Activated CD8-positive, alpha-beta memory T cell treated with anti-CD3 and anti-CD28 coated beads for 48 hours (primary cell): ENCODE results near the gene TMEM220.

Source experiments
- DNase-seq, 3 experiments: peaks; one replicate each; pipeline ENCODE4 v3.0.0-alpha.2; 2020; ENCODE audit warnings: low read depth in 2 of 3, low spot score in 2 of 3

Gene TMEM220

DNA sequence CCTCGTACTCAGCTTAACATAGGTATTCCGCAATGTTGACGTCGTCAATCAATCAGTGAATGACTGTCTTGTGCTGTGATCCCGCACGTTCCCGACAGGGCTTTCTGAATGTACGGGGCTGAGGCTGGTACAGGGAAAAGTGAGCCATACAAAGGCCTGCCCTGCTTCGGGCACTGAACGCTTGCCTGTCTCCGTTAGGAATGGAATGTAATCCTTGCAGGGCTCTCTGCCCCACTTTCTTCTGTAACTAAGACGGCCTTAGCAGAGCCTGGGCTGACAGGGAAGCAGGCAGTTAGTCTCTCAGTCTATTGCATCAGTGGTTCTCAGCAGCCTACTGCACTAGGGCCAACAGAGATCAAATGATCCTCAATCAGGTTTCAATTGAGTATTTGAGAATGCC lies 56.5 kb downstream of the TMEM220 start:
- DNase-seq: no peak

DNA sequence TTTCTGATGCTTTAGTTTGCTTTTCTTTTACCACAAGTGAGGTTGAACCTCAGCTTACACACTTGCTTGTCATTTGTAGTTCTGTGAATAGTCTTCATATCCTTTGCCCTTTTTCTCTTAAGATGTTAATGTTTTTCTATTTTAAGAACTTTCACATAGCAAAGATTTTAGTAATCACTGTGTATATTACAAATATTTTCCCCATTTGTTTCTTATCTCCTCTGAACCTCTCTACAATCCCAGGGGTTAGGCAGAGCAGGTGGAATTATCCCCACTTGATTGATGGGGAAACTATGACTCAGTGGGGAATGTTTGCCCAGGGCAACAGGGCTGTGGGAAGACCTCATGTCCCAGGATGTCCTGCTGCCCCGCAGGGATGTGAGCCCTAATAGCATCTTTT lies 61.0 kb downstream of the TMEM220 start:
- DNase-seq: no peak

DNA sequence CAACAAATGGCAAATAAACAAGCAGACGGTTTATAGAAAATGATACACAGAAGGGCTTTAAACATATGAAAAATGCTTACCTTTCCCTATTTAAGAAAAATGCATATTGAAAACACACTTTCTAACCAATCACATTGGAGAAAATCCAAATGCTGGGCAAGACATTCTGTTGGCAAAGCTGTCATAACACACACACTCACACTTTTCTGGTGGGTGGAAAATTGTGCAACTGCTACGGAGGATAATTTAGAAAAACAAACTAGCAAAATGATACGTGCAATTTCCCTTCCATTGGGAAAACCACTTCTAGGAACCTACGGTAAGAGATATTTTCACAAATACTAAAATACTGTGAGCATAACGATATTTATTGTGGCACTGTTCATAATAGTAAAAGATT lies 62.9 kb downstream of the TMEM220 start:
- DNase-seq: no peak

DNA sequence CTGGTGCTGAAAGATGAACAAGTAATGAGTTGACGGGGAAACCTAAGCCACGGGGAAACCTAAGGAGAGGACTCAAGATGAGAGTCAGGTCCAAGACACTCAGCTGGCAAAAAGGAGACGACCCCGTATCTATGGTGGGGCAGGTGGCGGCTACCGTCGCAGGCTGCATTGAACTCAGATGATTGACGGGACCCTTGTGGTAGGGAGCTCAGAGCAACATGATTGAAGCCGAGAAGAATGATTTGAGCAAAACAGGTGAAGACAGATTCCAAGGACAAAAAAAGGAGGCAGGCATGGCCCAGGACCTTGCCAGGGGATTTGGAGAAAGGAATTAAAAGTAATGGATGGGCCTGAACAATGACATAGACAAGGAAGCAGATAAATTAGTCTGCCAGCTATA lies 65.3 kb downstream of the TMEM220 start:
- no peak for DNase-seq
